ENCODE measurements around the gene SLC49A3. TPM values are rescaled to one million over a fixed set of nuclear protein-coding genes. Genes with fewer than 3 reads are reported as not detected.

Gene SLC49A3
- total and polyA plus RNA-seq, 2 experiments from 2014 or later, result 1.3 to 3.7 TPM

- Mint-ChIP-seq H3K27me3 (ENCODE audit: insufficient read depth, low read depth, poor library complexity) (peaks cover 12% of the 10 kb centered on the region), H3K4me1 (no peaks in the 10 kb centered on the region; the same call in 2 of the 3 replicates), H3K27ac (no peak overlapping the region), H3K4me3 (no peak overlapping the region), H3K9me3 (no peaks in the 10 kb centered on the region; the same call in 2 of the 3 replicates), H3K36me3 (ENCODE audit: low read depth) (peaks cover 6% of the 10 kb centered on the region; the same call in 2 of the 3 replicates)
- DNase-seq (ENCODE audit: low spot score) (no peak), ATAC-seq (no peak)
- no peaks in the 10 kb centered on the region for H3K4me1 ChIP-seq (ENCODE audit: insufficient read depth)
- no peak for TF ChIP-seq NANOG (IDR thresholded peaks at IDR 0.05; ENCODE audit: borderline replicate concordance)
- no peak for TF ChIP-seq ZNF114 (CRISPR knock-in tag; IDR thresholded peaks at IDR 0.05)
- H3K27ac ChIP-seq (ENCODE audit: low read depth), result no peak overlapping the region
- no peaks in the 10 kb centered on the region for H3K27me3 ChIP-seq (ENCODE audit: insufficient read depth)
- 0 out of 2 replicates have a peak, but pooled peaks cover 2% of the 10 kb centered on the region for H3F3A ChIP-seq (replicated peaks; ENCODE audit: low read depth)
- H2AFZ ChIP-seq, result no peak overlapping the region
- no peaks in the 10 kb centered on the region for H3K79me2 ChIP-seq (replicated peaks; ENCODE audit: insufficient read depth)
- H4K20me1 ChIP-seq (replicated peaks; ENCODE audit: insufficient read depth), result no peaks in the 10 kb centered on the region; the same call in 1 of the 2 replicates
- H3K9me2 ChIP-seq (ENCODE audit: insufficient read depth), result no peaks in the 10 kb centered on the region
- no peak overlapping the region for H3K4me2 ChIP-seq
- H3K36me3 ChIP-seq (ENCODE audit: insufficient read depth), result no peaks in the 10 kb centered on the region
- H3K4me3 ChIP-seq, result no peak overlapping the region
Measured at GRCh38 chr4:655464-656151, 33.3 kb downstream of the SLC49A3 start.

- Histone ChIP-seq H3K4me1 (ENCODE audit: insufficient read depth) (no peaks in the 10 kb centered on the region), H3K4me3 (no peak overlapping the region), H3K27ac (ENCODE audit: low read depth) (no peak overlapping the region), H3F3A (replicated peaks; ENCODE audit: low read depth) (0 out of 2 replicates have a peak, but pooled peaks cover 2% of the 10 kb centered on the region), H2AFZ (no peak overlapping the region), H3K36me3 (ENCODE audit: insufficient read depth) (no peaks in the 10 kb centered on the region), H3K4me2 (no peak overlapping the region), H3K27me3 (ENCODE audit: insufficient read depth) (no peaks in the 10 kb centered on the region), H4K20me1 (replicated peaks; ENCODE audit: insufficient read depth) (no peaks in the 10 kb centered on the region; the same call in 1 of the 2 replicates), H3K79me2 (replicated peaks; ENCODE audit: insufficient read depth) (no peaks in the 10 kb centered on the region), H3K9me2 (ENCODE audit: insufficient read depth) (no peaks in the 10 kb centered on the region)
- Mint-ChIP-seq H3K4me1 (no peaks in the 10 kb centered on the region; the same call in 2 of the 3 replicates), H3K36me3 (ENCODE audit: low read depth) (peaks cover 4% of the 10 kb centered on the region; the same call in 2 of the 3 replicates), H3K9me3 (no peaks in the 10 kb centered on the region), H3K27ac (no peak overlapping the region), H3K4me3 (no peak overlapping the region), H3K27me3 (ENCODE audit: insufficient read depth, low read depth, poor library complexity) (peaks cover 13% of the 10 kb centered on the region)
- DNase-seq (ENCODE audit: low spot score) (no peak), ATAC-seq (no peak)
- TF ChIP-seq POLR2AphosphoS5 (IDR thresholded peaks at IDR 0.05; ENCODE audit: low read depth), result no peak
- TF ChIP-seq ZNF331 (CRISPR knock-in tag; IDR thresholded peaks at IDR 0.05; ENCODE audit: low read depth), result no peak
- no peak for TF ChIP-seq NANOG (IDR thresholded peaks at IDR 0.05; ENCODE audit: borderline replicate concordance)
- no peak for TF ChIP-seq ZNF114 (CRISPR knock-in tag; IDR thresholded peaks at IDR 0.05)
- TF ChIP-seq ETS1 (IDR thresholded peaks at IDR 0.05), result no peak
- TF ChIP-seq ZNF462 (CRISPR knock-in tag; IDR thresholded peaks at IDR 0.05), result no peak
- no peak for TF ChIP-seq EZH2 (IDR thresholded peaks at IDR 0.05; ENCODE audit: low read depth, unreplicated experiment)
- TF ChIP-seq REST (IDR thresholded peaks at IDR 0.05; ENCODE audit: unreplicated experiment), result no peak
- TF ChIP-seq CREB1 (CRISPR knock-in tag; IDR thresholded peaks at IDR 0.05; ENCODE audit: low read depth), result no peak
Measured at GRCh38 chr4:654871-655463, 34.0 kb downstream of the SLC49A3 start.
